GM21529 (cell line): ENCODE results near the gene CHRM2.

Experiments used
- ATAC-seq: cut with Tn5 transposase; IDR thresholded peaks from one replicate; pipeline ENCODE4 v1.9.1; 2021; ENCODE audit not compliant: unreplicated experiment

CHRM2 gene

GRCh38 chr7:137018468-137018867 lies 150.0 kb downstream of the CHRM2 start:
- ATAC-seq: no peak

- no peak for ATAC-seq
Measured at GRCh38 chr7:137020351-137020750, 151.9 kb downstream of the CHRM2 start.

- no peak for ATAC-seq
Measured at GRCh38 chr7:137025469-137026175, 157.2 kb downstream of the CHRM2 start.

- ATAC-seq: no peak
Measured at GRCh38 chr7:137026176-137026500, 157.7 kb downstream of the CHRM2 start.

GRCh38 chr7:137032436-137032835 lies 164.0 kb downstream of the CHRM2 start:
- no peak for ATAC-seq

- ATAC-seq: no peak
Measured at GRCh38 chr7:137036768-137037167, 168.3 kb downstream of the CHRM2 start.

- ATAC-seq: no peak
Measured at GRCh38 chr7:137038706-137039105, 170.3 kb downstream of the CHRM2 start.

DNA sequence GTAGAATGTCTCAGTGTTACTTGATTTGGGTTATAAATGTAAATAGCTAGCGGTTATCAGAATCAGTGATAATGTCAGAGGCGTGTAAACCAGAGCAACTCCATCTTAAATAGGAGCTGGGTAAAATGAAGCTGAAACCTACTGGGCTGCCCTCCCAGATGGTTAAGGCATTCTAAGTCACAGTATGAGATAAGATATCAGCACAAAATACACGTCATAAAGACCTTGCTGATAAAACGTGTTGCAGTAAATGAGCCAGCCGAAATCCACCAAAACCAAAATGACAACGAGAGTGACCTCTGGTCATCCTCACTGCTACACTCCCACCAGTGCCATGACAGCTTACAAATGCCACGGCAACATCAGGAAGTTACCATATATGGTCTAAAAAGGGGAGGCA lies 172.3 kb downstream of the CHRM2 start:
- no peak for ATAC-seq

DNA sequence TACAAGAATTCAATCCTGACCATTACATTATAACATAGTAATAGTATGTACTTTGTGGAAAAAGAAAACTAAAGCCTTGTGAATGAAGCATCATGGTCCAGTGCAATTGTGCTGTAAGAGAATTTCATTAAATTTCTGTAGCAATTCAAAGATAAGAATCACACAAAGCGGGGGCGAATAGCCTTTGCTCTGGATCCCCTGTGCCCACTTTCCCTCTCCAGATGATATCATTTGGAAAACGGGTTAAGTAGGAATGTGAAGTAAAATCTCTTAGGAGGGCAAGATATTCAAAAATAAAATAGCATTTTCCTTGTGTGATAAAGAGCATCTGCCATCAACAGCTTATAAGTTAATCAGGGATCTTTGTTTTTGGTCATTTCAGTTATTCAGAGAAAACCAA lies 177.1 kb downstream of the CHRM2 start:
- ATAC-seq: no peak

GRCh38 chr7:137069249-137069963 lies 201.0 kb downstream of the CHRM2 start:
- no peak for ATAC-seq
